HG02840 (cell line): ENCODE data around the gene OTOGL.
"Not testable (repeated sequence)": the region's sequence is repeated elsewhere in the genome, so short reads cannot be mapped to it uniquely, and the experiment has no call there.

ENCODE experiments used
- ATAC-seq: cut with Tn5 transposase; IDR thresholded peaks from one replicate; pipeline ENCODE4 v1.9.1; 2021; ENCODE audit warnings: mild to moderate bottlenecking, moderate library complexity, moderate number of reproducible peaks; ENCODE audit not compliant: unreplicated experiment, low FRiP score

Gene OTOGL

GRCh38 chr12:80269803-80270552 is 170.6 kb downstream of the OTOGL start:
- no peak for ATAC-seq

DNA sequence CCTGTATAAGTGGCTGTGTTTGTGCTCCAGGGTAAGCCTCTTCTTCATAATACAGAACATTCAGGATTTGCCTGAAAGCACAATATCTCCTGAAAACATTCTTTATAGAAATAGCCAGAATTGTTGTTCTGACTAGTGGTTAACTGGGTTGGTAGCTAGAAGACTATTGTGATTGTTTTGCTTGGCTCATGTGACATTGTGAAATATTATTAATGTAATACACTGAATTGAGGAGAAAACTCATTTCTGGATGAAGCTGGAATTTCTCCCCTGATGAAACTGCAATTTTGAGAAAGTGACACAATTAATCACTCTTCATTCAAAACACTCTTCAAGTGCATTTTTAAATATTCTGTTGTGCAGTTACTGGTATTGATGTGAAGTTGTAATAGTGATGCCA is 172.4 kb downstream of the OTOGL start:
- ATAC-seq, result no peak

DNA sequence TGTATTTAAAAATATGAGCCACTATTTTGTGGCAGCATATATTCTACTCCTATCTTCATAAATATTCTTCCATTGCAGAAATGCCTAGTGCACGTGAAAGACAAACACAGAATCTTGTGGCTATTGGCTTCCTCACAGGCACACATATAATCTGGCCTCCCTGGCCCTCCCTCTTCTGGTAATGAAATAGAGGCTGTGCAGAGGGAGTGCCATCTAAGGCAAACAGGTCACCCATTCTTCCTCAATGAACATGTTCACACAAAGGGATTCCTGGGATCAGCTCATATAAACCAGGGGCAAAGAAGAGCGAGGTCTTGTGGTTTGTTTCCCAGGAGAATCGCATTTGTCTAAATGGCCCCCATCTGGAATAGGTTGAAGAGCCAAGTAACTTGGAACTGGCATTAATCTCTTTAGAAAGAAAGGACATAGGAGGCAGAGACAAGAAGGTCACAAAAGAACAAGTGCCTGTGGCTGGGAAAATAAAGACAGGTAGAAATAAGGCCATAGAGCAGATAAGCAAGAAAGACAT is 173.1 kb downstream of the OTOGL start:
- no peak for ATAC-seq

DNA sequence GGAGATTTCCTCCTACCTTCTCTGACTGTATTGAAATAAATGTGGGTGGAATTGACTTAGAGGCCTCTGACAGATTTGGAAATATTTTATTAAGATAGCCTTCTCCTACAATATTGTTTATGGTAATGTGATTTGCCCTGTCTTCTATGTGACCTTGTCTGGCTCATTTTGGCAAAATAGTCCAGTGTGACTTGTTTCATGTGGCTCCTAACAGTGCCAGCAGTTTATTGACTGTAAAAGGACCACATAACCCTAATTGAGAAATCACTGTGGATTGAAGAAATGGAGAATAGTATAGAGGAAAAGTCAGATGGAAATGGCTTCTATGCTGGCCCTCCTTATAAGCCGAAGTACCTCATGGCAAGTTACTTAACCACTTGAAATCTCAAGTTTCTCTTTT is 173.8 kb downstream of the OTOGL start:
- no peak for ATAC-seq

GRCh38 chr12:80277732-80278131 is 178.4 kb downstream of the OTOGL start:
- no peak for ATAC-seq

DNA sequence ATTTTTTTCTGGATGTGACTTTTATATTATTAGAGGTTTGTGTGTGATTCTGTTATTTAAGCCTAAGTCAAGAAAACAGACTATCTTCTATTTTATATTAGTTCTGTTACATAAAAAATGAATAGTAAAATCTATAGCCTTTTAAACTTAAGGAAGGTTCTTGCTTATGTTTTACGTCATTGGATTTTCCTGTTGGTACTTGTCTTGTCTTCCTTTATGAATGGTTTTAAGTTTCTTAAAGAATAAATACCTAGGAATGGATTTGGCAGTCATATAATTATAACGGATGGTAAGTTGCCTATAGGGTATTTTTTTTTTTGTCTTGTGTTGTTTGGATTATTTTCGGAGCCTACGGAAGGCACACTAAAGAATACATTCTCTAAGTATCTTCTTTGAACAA is 182.9 kb downstream of the OTOGL start:
- ATAC-seq, result no peak

GRCh38 chr12:80282761-80283160 is 183.4 kb downstream of the OTOGL start:
- no peak for ATAC-seq

- no peak for ATAC-seq
These were observed 191.9 kb downstream of the OTOGL start for GRCh38 chr12:80291108-80291754.

DNA sequence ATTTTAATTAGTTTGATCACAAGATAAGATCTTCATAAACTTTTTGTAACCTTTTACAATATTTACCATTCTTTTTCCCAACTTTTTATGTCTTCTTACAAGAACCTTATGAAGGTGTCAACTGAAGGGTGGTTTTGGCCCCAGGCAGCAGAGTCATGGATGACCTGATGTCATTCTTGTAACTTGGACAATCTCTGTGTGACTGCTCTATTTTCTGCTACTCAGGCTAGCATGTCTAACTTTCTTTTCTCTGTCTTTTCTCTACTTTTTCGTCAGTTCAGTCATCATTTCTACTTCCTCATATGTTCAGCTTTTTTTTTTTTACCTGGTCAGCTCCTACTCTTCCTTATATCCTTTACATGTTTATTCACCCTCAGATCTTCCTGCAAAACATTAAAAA is 194.0 kb downstream of the OTOGL start:
- peak; percentile 27 for ATAC-seq

- ATAC-seq, result peak; percentile 67
These were observed 194.4 kb downstream of the OTOGL start for GRCh38 chr12:80293759-80294158.

DNA sequence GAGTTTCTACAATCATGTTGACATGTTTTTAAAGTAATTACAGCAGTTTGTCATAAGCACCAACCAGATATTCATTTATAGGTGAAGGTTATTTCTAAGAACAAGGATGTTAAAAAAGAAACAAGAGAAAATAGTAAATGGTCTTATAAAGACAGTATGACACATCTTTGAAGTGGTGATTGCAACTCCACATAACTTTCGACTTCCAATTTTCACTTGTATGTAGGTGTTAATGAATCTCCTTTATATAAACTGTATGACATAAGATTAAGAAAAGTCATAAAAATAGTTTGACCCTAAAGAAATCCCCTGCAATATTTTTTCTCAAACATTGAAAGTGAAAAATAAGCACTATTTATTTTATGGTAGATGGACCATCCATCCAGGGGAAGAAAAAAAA is 199.9 kb downstream of the OTOGL start:
- no peak for ATAC-seq

GRCh38 chr12:80299976-80300375 is 200.6 kb downstream of the OTOGL start:
- peak; percentile 51 for ATAC-seq

DNA sequence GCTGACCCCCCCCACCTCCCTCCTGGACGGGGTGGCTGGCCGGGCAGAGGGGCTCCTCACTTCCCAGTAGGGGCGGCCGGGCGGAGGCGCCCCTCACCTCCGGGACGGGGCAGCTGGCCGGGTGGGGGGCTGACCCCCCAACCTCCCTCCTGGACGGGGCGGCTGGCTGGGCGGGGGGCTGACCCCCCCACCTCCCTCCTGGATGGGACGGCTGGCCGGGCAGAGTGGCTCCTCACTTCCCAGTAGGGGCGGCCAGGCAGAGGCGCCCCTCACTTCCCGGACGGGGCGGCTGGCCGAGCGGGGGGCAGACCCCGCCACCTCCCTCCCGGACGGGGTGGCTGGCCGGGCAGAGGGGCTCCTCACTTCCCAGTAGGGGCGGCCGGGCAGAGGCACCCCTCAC is 208.1 kb downstream of the OTOGL start:
- not testable (repeated sequence) for ATAC-seq

DNA sequence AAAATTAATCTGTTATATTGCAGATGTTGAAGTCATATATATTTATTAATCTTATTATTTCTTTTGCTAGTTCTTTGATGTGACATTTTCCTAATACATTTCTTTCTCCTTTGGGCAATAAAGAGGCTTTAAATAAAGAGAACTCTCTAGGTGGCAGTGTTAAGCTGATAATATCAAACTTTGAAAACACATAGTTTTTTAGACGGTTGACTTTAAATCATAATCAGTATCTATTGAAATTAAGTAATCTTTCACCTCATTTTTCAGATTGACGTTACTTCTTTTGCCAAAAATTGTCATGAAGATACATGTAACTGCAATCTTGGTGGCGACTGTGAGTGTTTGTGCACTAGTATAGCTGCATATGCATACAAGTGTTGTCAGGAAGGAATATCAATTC is 213.9 kb downstream of the OTOGL start:
- ATAC-seq, result no peak

DNA sequence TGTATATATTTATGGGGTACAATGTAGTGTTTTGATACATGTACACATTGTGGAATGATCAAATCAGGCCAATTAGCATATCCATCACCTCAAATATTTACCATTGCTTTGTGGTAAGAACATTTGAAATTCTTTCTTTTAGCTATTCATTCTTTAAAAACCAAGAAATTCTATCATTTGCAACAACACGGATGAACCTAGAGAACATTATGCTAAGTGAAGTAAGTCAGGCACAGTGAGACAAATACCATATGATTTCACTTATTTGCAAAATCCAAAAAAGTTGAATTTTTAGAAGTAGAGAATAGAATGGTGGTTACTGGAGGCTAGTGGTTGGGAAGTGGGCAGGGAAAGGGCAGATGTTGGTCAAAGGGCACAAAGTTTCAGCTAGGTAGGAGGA is 215.4 kb downstream of the OTOGL start:
- no peak for ATAC-seq

DNA sequence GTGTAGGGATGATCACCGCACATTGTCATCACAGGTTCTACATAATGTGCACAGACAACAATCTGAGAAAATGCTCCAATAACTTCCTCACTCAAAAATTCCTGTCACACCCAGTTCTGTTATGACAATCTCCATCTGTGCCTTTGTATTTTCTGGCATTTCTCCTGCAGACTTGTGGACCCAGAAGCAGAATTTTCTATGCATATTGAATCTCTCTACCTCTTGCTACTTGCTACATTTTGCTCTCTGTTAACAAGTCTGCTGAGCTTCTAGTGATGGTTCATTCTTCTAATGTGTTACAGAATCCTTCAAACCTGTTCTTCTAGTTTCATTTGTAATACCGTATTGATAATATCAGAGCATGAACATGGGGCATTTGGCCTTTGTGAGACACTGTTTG is 216.9 kb downstream of the OTOGL start:
- ATAC-seq, result no peak

- no peak for ATAC-seq
These were observed 218.0 kb downstream of the OTOGL start for GRCh38 chr12:80317307-80317706.

DNA sequence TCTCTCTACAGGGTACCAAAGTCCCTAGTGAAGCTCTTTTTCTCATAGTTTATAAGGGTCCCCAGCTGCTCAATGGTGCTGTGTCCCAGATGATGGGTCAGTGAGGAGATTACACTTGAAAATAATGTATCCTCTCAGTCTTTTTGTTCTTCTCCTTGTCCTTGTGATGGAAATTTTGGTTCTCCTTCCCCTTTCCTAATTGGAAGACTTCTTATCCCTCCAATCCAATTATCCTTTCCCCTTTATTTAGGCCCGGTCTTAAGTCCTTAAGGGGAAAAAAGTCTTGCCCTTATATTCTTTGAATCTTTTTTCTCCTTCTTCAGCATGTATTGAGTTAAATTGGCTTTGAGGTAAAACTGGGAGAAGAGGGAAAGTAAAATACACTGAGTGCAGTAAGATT is 218.6 kb downstream of the OTOGL start:
- no peak for ATAC-seq

DNA sequence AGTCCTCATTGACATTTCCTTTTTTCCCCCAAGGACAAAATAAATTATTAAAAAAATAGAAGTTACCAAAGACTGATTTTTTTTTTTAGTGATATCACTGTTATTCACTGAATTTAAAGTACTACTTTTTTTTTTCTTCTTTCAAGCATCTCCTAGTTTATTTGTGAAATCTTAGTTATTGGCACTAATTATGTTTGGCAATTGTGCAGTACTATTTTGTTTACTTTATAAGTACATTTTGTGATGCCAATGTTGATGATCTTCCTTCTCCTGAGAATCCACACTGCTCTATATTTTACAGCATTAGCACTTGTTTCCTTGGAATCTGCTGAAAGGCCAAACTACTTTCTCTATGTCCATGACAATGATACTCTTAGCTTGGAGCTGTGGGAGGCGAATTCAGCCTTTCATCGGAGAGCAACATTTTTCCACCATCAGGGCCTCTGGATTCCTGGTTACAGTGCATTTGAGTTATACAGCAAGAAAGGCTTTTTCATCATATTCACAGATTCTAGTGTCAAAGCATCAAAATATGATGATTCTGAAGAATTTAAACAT is 220.9 kb downstream of the OTOGL start:
- no peak for ATAC-seq

DNA sequence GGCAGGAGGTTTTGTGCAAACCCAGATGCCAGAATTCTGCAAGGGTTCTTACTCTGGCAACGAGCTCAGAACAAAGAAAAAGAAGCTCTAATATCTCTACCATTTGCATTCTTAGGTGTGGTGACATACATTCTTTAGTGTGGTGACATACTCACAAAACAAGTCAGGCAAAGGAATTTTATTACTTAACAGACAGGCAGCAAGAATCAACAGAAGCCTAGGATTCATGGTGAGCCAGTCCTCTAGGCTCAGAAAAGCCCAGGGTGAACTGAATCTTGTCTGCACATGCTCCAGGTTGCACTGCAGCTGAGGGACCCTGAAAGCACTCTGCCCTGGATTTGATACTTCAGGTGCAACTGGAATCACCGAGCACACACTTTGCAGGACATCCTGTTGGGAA is 222.3 kb downstream of the OTOGL start:
- no peak for ATAC-seq

DNA sequence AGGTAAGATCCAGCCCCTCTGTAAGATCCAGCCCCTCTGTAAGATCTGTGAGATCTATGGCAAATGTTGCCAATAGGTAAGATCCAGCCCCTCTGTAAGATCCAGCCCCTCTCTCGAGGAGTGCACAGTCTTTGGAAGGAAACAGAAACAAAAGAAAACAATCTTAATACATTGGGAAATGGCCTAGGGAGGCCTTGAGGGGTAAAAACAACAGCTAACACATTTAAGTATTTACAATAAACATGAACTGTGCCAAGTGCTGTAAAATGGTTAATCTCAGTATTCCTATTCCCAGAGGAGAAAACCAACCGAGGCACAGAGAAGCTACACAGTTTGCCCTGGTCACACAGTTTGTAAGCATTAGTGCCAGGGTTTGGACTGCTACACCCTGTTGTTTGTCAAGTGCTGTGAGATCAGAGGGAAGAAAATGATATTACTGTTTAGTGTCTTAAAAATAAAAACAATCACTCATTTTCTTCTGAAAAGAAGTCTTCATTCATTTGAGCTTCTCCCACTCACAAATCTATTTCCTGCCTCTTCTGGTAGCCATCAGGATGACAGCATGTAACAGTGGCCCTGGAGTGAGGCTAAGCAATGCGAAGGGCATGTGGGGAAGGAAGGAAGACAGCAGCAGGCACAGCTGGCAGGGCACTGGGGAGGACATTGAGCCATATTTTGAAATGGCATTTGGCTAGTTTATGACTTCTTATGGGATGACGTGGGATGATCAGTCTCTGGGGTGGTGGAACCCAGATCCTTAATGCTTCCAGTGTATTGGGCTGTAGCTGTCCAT is 226.0 kb downstream of the OTOGL start:
- ATAC-seq, result no peak
